Neuronal stem cell (in vitro differentiated cells): ENCODE results near the gene PRKCE.

Experiments
- DNase-seq: peaks from one replicate; pipeline ENCODE4 v3.0.0-alpha.2; 2013; ENCODE audit warnings: low spot score
- H2AFZ ChIP-seq: one replicate; pipeline ENCODE4 v1.6.1; 2013; ENCODE audit warnings: mild to moderate bottlenecking, low read length, inconsistent platforms
- H2AK5ac ChIP-seq: 2 replicates; pipeline ENCODE4 v1.6.1; 2013; ENCODE audit warnings: low read depth, mild to moderate bottlenecking, inconsistent platforms, low read length, moderate library complexity, mixed read lengths
- H2BK120ac ChIP-seq: 2 replicates; pipeline ENCODE4 v1.6.1; 2013; ENCODE audit warnings: low read depth, mild to moderate bottlenecking, inconsistent platforms, low read length, moderate library complexity, mixed read lengths
- H2BK12ac ChIP-seq: one replicate; pipeline ENCODE4 v1.6.1; 2013; ENCODE audit warnings: low read length, inconsistent platforms
- H2BK15ac ChIP-seq: 2 replicates; pipeline ENCODE4 v1.6.1; 2013; ENCODE audit warnings: mild to moderate bottlenecking, low read length, inconsistent platforms, mixed read lengths
- H2BK5ac ChIP-seq: one replicate; pipeline ENCODE4 v1.6.1; 2013; ENCODE audit warnings: inconsistent platforms, mild to moderate bottlenecking, low read length, moderate library complexity
- H3K14ac ChIP-seq: one replicate; pipeline ENCODE4 v1.6.1; 2013; ENCODE audit warnings: low read length, inconsistent platforms
- H3K18ac ChIP-seq: 2 replicates; pipeline ENCODE4 v1.6.1; 2013; ENCODE audit warnings: low read length, inconsistent platforms
- H3K23ac ChIP-seq: 2 replicates; pipeline ENCODE4 v1.6.1; 2013; ENCODE audit warnings: low read depth, mild to moderate bottlenecking, mixed read lengths, low read length, inconsistent platforms; ENCODE audit not compliant: poor library complexity
- H3K27ac ChIP-seq: replicated peaks from 3 replicates; pipeline ENCODE4 v1.5.1; 2013; ENCODE audit warnings: low read length, inconsistent platforms
- H3K27me3 ChIP-seq, 3 experiments: 2 replicates each; pipeline ENCODE4 v1.6.1; 2013; ENCODE audit warnings: low read length in 3 of 3, mild to moderate bottlenecking in 2 of 3, inconsistent platforms in 1 of 3, low read depth in 1 of 3, mixed read lengths in 1 of 3, moderate library complexity in 1 of 3; ENCODE audit not compliant: control insufficient read depth in 3 of 3, insufficient read depth in 3 of 3
- H3K36me3 ChIP-seq, 2 donors: replicated peaks in 1 of 2; 2 replicates each; pipeline ENCODE4 v1.6.1; 2013; ENCODE audit warnings: low read length in 2 of 2; ENCODE audit not compliant: control insufficient read depth in 2 of 2, insufficient read depth in 2 of 2
- H3K4ac ChIP-seq: 2 replicates; pipeline ENCODE4 v1.6.1; 2013; ENCODE audit warnings: inconsistent platforms, mild to moderate bottlenecking, low read length, moderate library complexity
- H3K4me1 ChIP-seq, 2 donors: 1 replicate in 1 of 2; 2 replicates in 1 of 2; pipeline ENCODE4 v1.6.1; 2013; ENCODE audit warnings: low read length in 2 of 2, low read depth in 1 of 2; ENCODE audit not compliant: control insufficient read depth in 2 of 2, insufficient read depth in 1 of 2
- H3K4me2 ChIP-seq: one replicate; pipeline ENCODE4 v1.6.1; 2013; ENCODE audit warnings: mild to moderate bottlenecking, low read length, inconsistent platforms; ENCODE audit not compliant: insufficient read depth, poor library complexity, severe bottlenecking
- H3K4me3 ChIP-seq, 2 donors: 2 replicates each; pipeline ENCODE4 v1.5.1; 2013; ENCODE audit warnings: low read length in 2 of 2, mild to moderate bottlenecking in 2 of 2, inconsistent platforms in 1 of 2, moderate library complexity in 1 of 2
- H3K79me1 ChIP-seq: one replicate; pipeline ENCODE4 v1.6.1; 2013; ENCODE audit warnings: low read depth, mild to moderate bottlenecking, inconsistent platforms, low read length, moderate library complexity
- H3K9ac ChIP-seq: one replicate; pipeline ENCODE4 v1.6.1; 2013; ENCODE audit warnings: mild to moderate bottlenecking, low read depth, low read length, inconsistent platforms; ENCODE audit not compliant: poor library complexity
- H3K9me3 ChIP-seq, 2 donors: replicated peaks in 1 of 2; 2 replicates each; pipeline versions ENCODE3 to v1.6.1; 2013; ENCODE audit warnings: low read length in 2 of 2, mild to moderate bottlenecking in 2 of 2, inconsistent platforms in 1 of 2, low read depth in 1 of 2, mixed read lengths in 1 of 2, moderate library complexity in 1 of 2; ENCODE audit not compliant: control insufficient read depth in 2 of 2, insufficient read depth in 1 of 2
- H4K8ac ChIP-seq: one replicate; pipeline ENCODE4 v1.6.1; 2013; ENCODE audit warnings: low read depth, mild to moderate bottlenecking, inconsistent platforms, low read length, moderate library complexity
- H4K91ac ChIP-seq: one replicate; pipeline ENCODE4 v1.6.1; 2013; ENCODE audit warnings: low read length, low read depth, mild to moderate bottlenecking, inconsistent platforms; ENCODE audit not compliant: poor library complexity
- WGBS, 2 donors: extraction: QIAGEN DNeasy Blood & Tissue Kit; methylation state at CpG; one replicate each; pipeline ENCODE4 v1.1.7; 2013; ENCODE audit warnings: missing lambda C conversion rate in 2 of 2, mixed read lengths in 1 of 2; ENCODE audit not compliant: insufficient read length in 2 of 2, insufficient replicate concordance in 1 of 2; ENCODE audit errors: extremely low coverage in 2 of 2; 5-methylcytosine and 5-hydroxymethylcytosine counted together

Gene PRKCE

DNA sequence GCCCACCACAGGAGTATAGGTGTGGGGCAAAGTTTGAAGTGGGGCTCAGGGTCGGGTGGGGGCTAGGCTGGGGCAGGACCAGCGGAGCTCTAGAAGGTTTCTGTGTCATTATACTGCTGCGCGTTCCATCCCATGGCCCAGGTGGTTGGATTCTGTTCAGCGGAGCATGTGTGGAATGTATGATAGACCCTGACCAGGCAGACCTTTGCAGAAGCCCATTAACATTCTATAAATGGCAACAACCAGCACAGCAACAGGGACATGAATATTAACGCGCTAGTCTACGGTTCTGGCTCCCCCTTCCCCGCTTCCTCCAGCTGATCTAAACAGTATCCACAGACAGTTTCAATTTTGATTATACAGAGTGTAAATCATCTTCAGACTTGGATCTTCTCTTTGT, 4.1 kb upstream of the PRKCE start:
- peaks cover 5% of the 10 kb centered on the region for H3K79me1 ChIP-seq
- WGBS, 2 donors = no CpG with 5 or more reads among the region's 9 CpGs

DNA sequence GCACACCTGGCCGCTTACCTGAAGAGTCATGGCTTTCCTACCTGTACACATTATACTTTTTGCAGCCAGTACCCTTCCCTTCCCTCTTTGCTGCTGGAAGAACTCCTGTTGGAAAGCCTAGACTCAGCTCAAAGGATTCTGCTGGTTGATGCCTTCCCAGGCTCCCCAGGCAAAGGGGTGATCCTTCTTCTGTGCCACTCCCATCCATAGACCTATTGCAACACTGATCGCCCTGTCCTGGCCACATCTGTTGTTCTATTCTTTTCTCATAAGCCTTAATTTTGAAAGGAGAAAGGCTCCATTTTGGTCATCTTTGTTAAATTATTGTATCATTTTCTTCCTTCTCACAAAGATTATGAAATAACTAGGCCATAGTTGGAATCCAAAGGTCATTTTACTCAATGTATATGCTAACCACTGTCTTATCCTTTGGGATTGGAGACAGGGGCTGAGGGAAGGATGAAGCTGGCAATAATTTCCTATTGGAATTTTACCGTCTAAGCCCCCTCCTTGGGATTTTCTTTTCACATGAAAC, 3.4 kb upstream of the PRKCE start:
- H3K4me2 ChIP-seq = no peak overlapping the region

More for the DNA sequence above, 4.1 kb upstream of the PRKCE start:
- no peak overlapping the region for H3K4me3 ChIP-seq
- no peaks in the 10 kb centered on the region for H3K9me3 ChIP-seq
- no peak overlapping the region for H3K14ac ChIP-seq
- H3K4me2 ChIP-seq = no peak overlapping the region
- no peak overlapping the region for H3K27ac ChIP-seq
- H3K18ac ChIP-seq = no peak overlapping the region
- no peak overlapping the region for H2BK12ac ChIP-seq
- peaks cover 9% of the 10 kb centered on the region in 2 donors for H3K4me1 ChIP-seq
- no peak overlapping the region for H2BK120ac ChIP-seq
- DNase-seq = no peak
- no peak overlapping the region for H2AFZ ChIP-seq
- no peak overlapping the region for H3K4ac ChIP-seq
- H4K8ac ChIP-seq = no peak overlapping the region
- H2BK15ac ChIP-seq = no peak overlapping the region
- no peak overlapping the region for H3K23ac ChIP-seq
- H3K36me3 ChIP-seq = no peaks in the 10 kb centered on the region
- no peak overlapping the region for H4K91ac ChIP-seq
- H2BK5ac ChIP-seq = no peak overlapping the region
- H3K27me3 ChIP-seq = peaks cover 6 to 27% (median 16%) of the 10 kb centered on the region in 3 experiments
- H3K9ac ChIP-seq = no peak overlapping the region
- H2AK5ac ChIP-seq = no peak overlapping the region

GRCh38 chr2:45648636-45649035, 2.8 kb upstream of the PRKCE start:
- Histone ChIP-seq H3K4me3 (no peak overlapping the region), H3K23ac (no peak overlapping the region), H3K9ac (no peak overlapping the region), H2BK15ac (no peak overlapping the region), H3K36me3 (no peaks in the 10 kb centered on the region), H2AFZ (no peak overlapping the region), H3K14ac (no peak overlapping the region), H3K18ac (no peak overlapping the region), H4K8ac (no peak overlapping the region), H2BK120ac (no peak overlapping the region), H2BK5ac (no peak overlapping the region), H3K9me3 (no peaks in the 10 kb centered on the region), H3K79me1 (peaks cover 7% of the 10 kb centered on the region), H4K91ac (no peak overlapping the region), H2BK12ac (no peak overlapping the region), H3K4ac (no peak overlapping the region), H2AK5ac (no peak overlapping the region), H3K27ac (no peak overlapping the region), H3K27me3 (peaks cover 6 to 30% (median 8%) of the 10 kb centered on the region in 3 experiments), H3K4me1 (peaks cover 12 to 18% of the 10 kb centered on the region in 2 donors), H3K4me2 (no peak overlapping the region)
- WGBS, 2 donors = no CpG with 5 or more reads among the region's 2 CpGs
- no peak for DNase-seq

More for the DNA sequence above, 3.4 kb upstream of the PRKCE start:
- Histone ChIP-seq H2BK15ac (no peak overlapping the region), H3K36me3 (no peaks in the 10 kb centered on the region), H3K18ac (no peak overlapping the region), H3K4me1 (peaks cover 12 to 14% of the 10 kb centered on the region in 2 donors), H3K27me3 (peaks cover 8 to 30% (median 9%) of the 10 kb centered on the region in 3 experiments), H4K91ac (no peak overlapping the region), H3K4me3 (no peak overlapping the region), H2BK5ac (no peak overlapping the region), H4K8ac (no peak overlapping the region), H3K9me3 (no peaks in the 10 kb centered on the region), H3K79me1 (peaks cover 7% of the 10 kb centered on the region), H2BK12ac (no peak overlapping the region), H2AK5ac (no peak overlapping the region), H3K9ac (no peak overlapping the region), H3K27ac (no peak overlapping the region), H2BK120ac (no peak overlapping the region), H3K23ac (no peak overlapping the region), H3K4ac (no peak overlapping the region), H3K14ac (no peak overlapping the region), H2AFZ (no peak overlapping the region)
- no CpG with 5 or more reads among the region's 3 CpGs for WGBS, 2 donors
- no peak for DNase-seq

DNA sequence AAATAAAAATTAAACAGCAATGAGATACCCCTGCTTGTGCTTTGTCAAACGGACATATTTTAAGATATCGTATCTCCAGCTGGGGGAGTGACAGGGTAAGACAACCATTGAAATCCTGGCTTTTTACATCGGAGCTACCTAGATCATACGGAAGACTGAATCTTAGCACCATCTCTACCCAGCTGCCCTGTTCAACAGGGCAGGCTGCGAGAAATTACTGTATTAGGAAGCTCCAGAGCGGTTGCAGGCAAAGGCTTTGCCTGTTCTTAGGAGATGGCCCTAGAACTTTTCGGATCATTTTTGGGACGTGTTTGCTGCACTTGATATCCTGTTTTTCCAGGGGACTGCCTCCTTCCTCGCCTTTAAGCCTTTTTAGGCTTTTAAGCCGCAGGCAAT, 2.0 kb upstream of the PRKCE start:
- H4K91ac ChIP-seq = no peak overlapping the region
- peaks cover 12 to 19% of the 10 kb centered on the region in 2 donors for H3K4me1 ChIP-seq
- peak overlapping the region; percentile 98 for H3K4me2 ChIP-seq
- H3K23ac ChIP-seq = no peak overlapping the region
- H3K27me3 ChIP-seq = peaks cover under 1 to 30% (median 8%) of the 10 kb centered on the region in 3 experiments
- no peak overlapping the region for H3K18ac ChIP-seq
- H3K4ac ChIP-seq = no peak overlapping the region
- no peak overlapping the region for H2BK5ac ChIP-seq
- no peak for DNase-seq
- H3K79me1 ChIP-seq = peaks cover 7% of the 10 kb centered on the region
- no peak overlapping the region for H2BK12ac ChIP-seq
- no peaks in the 10 kb centered on the region for H3K9me3 ChIP-seq
- peak overlapping the region; percentile 96 for H2AFZ ChIP-seq
- H3K9ac ChIP-seq = no peak overlapping the region
- H3K36me3 ChIP-seq = no peaks in the 10 kb centered on the region
- no CpG with 5 or more reads among the region's 10 CpGs for WGBS, 2 donors
- H3K4me3 ChIP-seq = peak overlapping the region in 1 of 2 donors; percentile 70
- no peak overlapping the region for H4K8ac ChIP-seq
- no peak overlapping the region for H3K14ac ChIP-seq
- no peak overlapping the region for H2AK5ac ChIP-seq
- no peak overlapping the region for H2BK15ac ChIP-seq
- no peak overlapping the region for H2BK120ac ChIP-seq
- no peak overlapping the region for H3K27ac ChIP-seq
